HG02798 (cell line): ENCODE data around the gene ARHGAP24.
A peak's percentile ranks its signal among the peaks of the same experiment; 100 is the strongest.

Experiments used
- ATAC-seq: cut with Tn5 transposase; IDR thresholded peaks from one replicate; pipeline ENCODE4 v1.9.1; 2021; ENCODE audit warnings: mild to moderate bottlenecking; ENCODE audit not compliant: unreplicated experiment, poor library complexity

ARHGAP24 gene

GRCh38 chr4:85570388-85570787, 95.4 kb downstream of the ARHGAP24 start:
- ATAC-seq: no peak

DNA sequence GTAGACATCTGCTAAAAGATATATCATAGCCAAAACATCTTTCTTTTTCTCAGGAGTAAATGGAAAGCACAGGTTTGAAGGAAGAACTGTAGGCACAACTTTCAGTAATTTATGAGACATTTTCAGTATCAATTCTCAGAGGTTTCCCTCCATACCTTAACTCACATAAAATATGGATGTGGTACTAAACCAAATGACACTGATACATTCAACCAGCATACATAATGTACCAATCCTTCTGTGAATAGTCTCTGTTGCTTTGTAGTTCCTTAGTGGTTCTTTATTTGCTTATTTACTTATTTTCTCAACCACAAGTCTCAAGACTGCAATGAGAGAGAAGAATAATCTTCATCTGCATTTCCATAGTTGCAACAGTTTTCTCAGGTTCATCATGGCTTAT, 96.1 kb downstream of the ARHGAP24 start:
- ATAC-seq: no peak

DNA sequence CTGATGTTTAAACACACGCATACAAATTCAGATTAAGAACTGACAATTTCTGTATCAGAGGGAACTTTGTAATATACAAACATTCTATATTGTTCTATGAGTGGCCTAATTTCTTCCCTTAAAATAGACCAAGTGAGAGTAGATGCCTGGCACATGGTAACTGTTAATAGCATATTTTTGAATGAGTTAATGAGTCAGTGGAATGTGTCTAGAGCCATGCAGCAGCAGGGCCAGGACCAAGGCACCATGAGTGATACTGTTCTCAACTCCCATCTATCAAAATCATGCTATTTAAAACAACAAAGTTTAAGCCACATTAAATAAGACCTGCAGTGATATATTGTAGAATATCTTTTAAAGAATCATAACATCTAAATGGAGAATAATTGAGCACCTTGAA, 98.3 kb downstream of the ARHGAP24 start:
- ATAC-seq: no peak

DNA sequence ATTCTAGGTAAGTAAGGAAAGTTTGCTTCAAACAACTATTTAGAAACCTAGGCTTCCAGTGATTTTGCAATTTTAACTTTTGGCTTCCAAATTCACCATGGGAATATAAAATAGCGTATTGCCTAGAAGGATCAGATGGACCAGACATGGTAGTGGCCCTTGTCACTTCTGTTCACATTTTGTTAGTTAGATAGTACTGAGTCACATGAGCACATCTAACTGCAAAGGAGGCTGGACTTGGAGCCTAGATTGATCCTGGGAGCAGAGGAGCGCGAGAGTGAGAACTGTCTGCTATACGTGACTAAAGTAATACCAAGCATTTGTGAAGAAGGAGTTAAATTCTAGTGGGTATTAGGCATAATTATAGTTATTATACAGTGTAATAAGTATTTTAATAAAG, 102.4 kb downstream of the ARHGAP24 start:
- ATAC-seq: no peak

DNA sequence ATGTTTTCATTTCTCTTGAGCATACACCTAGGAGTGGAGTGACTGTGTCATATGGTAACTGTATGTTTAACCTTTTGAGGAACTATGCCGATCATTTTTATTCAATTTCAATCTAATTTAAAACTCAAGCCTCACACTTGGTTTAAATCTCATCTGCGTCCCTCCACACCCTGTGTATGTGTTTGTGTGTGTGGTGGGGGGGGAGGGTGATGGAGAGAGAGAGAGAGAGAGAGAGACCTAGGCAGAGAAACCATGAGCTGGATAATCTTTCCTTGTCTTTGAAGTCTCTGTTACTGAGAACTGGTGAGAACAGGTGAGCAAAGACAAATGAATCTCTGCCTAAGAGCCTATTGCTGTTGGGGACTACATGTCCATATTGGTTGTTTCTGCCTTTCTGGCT, 105.0 kb downstream of the ARHGAP24 start:
- no peak for ATAC-seq

DNA sequence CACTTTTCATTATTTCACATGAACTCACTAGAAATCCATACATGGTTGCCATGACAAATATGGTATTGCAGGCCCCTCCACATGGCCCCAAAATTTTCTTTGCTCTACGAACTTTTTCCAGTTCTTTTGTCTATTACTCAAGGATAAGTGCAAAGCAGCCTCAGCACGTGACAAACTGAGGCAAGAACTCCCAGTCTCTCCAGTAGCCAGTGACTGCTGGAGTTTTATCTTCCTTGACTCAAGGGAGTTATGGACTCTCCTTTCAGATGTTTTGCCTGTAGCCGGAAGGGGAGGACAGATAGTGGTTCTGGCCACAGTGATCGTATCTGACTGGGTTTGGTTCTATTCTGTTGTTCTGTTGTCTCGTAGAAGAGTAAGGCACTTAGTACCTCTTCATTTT, 105.5 kb downstream of the ARHGAP24 start:
- ATAC-seq: no peak

- no peak for ATAC-seq
Measured at GRCh38 chr4:85587952-85588351, 113.0 kb downstream of the ARHGAP24 start.

GRCh38 chr4:85591406-85592098, 116.6 kb downstream of the ARHGAP24 start:
- ATAC-seq: no peak

GRCh38 chr4:85595098-85595775, 120.3 kb downstream of the ARHGAP24 start:
- no peak for ATAC-seq

DNA sequence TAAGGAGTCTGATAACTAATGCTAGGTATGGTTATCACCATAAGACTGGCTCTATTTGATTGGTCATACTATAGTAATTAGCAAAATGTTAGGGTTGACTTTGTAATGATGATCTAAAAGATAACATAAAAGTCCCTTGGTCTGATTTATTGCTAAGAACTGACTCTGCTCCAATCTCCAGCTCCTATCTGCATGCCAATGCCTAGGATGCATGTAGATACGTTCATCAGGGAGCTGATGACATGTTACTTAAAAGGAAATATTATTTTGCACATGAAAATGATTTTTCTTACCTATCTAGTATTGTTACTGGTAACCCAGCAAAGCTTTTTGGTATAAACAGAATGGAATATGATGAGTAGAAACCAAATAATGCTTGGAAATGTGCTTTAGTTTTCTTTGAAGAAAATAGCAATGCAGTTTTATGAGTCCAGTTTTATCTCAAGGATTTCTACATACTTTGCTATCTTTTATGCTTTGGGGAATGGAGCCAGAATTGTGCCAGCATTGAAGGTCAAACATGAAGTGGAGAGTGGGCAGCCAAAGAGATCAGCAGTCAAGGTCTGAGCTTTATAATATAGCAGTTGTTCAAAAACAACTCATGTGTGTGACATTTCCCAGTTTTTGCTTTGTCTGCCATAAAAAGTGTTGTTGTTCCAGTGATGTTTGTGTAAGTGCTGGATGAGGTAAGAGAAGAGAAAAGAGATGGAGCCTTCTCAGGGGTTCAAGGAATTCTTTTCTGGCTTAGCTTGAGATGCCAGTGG, 121.0 kb downstream of the ARHGAP24 start:
- no peak for ATAC-seq

DNA sequence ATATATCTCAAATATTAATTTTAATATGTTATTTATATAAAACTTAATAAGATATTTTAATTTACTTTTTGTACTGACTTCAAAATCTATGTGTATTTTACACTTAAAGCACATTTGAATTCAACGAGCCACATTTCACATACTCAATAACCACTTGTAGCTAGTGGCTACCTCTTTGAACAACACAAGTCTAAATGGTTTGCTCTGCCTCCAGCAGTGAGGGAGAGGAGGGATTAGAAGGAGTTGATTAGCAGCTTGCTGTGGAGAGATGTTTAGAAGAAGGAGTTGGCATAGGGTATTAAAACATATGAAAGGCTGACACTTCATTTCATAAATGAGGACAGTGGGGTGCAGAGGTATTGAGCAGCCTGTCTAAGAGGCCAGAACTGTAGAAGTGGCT, 124.0 kb downstream of the ARHGAP24 start:
- no peak for ATAC-seq

DNA sequence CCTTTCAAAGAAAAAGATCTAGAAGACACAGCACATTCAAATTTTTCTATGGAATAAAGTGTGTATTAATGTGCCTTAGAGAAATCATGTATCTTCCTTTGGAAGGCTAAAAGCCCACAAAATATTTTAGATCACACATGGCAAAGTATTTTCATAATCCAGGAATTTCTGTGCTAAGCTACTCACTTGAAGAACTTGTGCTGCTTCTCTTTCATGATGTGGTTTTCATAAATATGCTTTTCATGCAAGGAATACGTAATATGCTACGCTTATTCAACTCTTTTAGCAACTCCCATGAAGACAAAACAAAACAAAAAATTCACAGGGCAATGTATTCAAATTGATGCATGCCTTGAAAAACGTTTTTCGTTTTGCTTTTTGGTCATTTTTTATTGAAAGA, 125.6 kb downstream of the ARHGAP24 start:
- ATAC-seq: no peak

GRCh38 chr4:85603437-85604336, 128.7 kb downstream of the ARHGAP24 start:
- ATAC-seq: no peak

DNA sequence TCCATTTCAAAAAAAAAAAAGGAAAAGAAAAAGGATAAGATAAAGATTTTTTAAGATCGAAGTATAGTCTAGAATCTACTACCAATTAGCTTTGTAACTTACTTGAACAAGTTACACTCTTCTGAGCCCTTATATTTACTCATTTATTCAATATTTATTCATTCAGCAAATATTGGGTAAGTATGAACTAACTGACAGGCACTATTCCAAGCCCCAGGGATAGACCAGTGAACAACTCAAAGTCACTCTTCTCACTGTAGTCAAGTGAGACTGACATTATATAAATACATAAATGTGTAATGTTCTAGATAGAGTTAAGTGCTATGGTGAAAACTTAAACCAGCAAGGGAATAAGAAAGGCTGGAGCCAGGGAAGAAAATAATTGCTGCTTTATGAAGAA, 131.6 kb downstream of the ARHGAP24 start:
- ATAC-seq: no peak

DNA sequence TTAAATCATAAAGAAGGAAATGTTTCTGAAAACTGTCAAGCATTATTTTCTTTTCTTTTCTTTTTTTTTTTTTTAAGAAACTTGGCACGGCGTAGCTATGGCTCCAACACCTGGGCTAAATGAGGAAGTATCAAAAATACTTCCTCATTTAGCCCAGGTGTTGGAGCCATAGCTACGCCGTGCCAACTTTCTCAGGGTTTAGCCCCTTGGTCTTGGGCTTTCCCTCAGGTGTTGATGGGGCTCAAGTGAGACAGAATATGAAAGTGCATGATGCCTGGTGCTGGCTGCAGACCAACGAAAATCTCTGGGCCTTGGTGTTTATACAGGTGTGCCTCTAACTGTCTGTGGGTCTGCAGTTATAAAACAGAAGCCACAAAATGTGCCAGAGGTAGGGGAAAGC, 132.7 kb downstream of the ARHGAP24 start:
- peak; percentile 71 for ATAC-seq

GRCh38 chr4:85610450-85610849, 135.5 kb downstream of the ARHGAP24 start:
- ATAC-seq: peak; percentile 89

DNA sequence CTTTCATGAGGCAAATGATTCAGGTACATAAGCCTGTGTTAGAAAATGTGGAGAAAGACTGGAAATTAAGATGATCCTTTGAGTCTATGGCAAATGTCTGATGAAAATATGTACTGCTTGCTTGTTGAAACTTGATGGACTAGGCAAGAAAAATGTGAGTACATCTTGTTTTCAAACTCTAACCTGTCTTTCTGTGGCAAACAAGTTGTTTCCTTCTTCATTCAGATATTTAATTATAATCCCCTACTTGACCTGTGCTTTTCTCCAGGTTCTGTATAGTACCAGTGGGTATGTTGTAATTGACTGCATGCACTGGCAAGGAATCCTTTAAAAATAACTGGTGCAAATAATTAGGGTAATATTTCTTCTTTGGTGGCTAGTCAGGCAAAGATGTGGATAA, 136.7 kb downstream of the ARHGAP24 start:
- no peak for ATAC-seq

- no peak for ATAC-seq
Measured at GRCh38 chr4:85613901-85614300, 139.0 kb downstream of the ARHGAP24 start.

GRCh38 chr4:85615952-85616351, 141.0 kb downstream of the ARHGAP24 start:
- no peak for ATAC-seq

GRCh38 chr4:85617202-85617601, 142.3 kb downstream of the ARHGAP24 start:
- no peak for ATAC-seq
